Measurements from ENCODE around the gene OPALIN.

OPALIN gene

DNA sequence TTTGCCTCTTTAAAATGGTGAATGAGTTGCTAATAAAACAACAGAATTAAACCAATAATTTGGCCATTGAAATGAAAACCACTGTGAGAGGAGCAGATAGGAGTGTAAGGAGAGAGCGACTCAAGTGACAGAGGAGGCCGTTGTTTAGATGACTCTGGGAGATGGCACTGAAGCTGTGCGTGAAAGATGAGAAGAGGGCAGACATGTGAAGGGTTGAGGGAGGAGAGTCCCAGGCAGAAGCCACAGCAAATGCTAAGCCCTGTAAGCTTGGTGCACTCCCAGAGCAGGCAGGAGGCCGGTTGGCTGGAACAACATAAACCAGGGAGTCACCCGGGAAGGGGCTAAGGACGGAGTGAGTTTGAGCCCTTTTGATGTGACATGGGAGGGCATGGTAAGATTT is 814 bp upstream of the OPALIN start:
- Mint-ChIP-seq H3K9me3 (no peaks in the 10 kb centered on the region), H3K4me3 (no peak overlapping the region), H3K36me3 (no peaks in the 10 kb centered on the region), H3K27ac (no peak overlapping the region), H3K4me1 (no peaks in the 10 kb centered on the region)
- DNase-seq (ENCODE audit: low spot score in 2 of 2) (no peak), ATAC-seq (no peak)

DNA sequence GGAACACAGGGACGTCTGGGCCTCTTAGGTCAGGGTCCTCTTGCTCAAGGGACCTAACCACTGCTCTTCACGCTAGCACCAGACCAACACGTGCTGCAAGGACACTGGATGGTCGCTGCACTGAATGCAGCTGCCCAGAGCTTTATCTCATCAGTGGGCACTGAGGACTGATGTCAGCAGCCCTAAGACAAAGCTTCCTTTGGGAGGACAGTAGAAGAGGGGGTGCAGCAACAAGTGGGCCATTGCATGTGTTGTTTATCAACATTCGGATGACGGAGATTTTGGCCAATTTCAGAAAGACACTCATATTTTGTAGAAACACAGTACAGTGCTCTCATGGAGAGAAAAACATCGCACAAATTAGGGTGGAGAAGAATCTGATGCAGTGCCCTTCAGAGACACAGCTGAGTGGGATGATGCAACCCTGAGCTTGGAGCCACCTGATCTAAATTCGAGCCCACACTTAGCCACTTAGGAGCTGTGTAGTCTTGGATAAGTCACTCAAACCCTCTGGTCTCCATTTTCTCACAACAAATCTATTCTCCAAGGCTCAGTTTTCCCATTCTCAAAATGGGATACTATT is 1.7 kb downstream of the OPALIN start:
- H3K27ac Mint-ChIP-seq: no peak overlapping the region
- no peaks in the 10 kb centered on the region for H3K36me3 Mint-ChIP-seq
- no peak overlapping the region for H3K4me3 Mint-ChIP-seq
- H3K9me3 Mint-ChIP-seq: no peaks in the 10 kb centered on the region
- DNase-seq (ENCODE audit: low spot score in 2 of 2) (no peak), ATAC-seq (no peak)
- H3K4me1 Mint-ChIP-seq: no peaks in the 10 kb centered on the region

DNA sequence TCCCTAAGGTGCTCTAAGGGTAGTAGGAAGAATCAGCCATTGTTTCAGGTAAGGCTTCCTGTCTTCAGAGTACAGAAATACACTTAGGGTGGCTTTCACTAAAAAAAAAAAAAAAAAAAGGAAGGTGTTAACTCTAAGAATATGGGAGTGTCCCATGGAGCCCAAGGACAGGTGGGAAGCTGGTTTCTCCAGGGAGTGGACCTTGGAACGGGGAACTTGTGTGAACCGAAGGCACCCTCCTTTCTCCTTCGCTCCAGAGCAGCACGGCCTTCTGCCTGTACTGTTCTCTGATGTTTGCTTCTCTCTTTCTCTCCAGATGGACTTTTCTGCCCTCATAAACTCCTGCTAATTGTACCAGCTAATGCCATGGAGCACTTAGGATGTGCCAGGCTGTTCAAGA is 6.2 kb downstream of the OPALIN start:
- DNase-seq (ENCODE audit: low spot score in 2 of 2) (no peak), ATAC-seq (no peak)
- H3K4me3 Mint-ChIP-seq: no peak overlapping the region
- H3K4me1 Mint-ChIP-seq: no peaks in the 10 kb centered on the region
- no peaks in the 10 kb centered on the region for H3K9me3 Mint-ChIP-seq
- no peaks in the 10 kb centered on the region for H3K36me3 Mint-ChIP-seq
- no peak overlapping the region for H3K27ac Mint-ChIP-seq

DNA sequence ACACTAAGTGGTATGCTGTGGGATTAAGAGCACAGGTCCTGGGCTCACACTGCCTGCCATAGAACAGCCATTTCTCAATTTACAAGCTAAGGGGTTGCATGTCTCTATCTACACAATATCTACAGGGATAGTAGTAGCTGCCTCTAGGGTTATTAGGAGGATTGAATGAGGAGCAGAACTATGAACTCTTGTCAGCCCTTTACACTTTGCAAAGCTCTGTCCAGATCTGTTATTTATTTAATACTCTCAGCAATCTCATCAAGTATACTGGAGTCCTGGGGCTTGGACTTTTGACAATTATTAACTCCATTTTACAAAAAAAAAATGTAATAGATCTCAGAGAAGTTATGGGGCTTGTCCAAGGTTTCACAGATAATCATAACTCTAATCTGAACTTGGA is 6.8 kb downstream of the OPALIN start:
- Mint-ChIP-seq H3K4me3 (no peak overlapping the region), H3K36me3 (no peaks in the 10 kb centered on the region), H3K9me3 (no peaks in the 10 kb centered on the region), H3K4me1 (no peaks in the 10 kb centered on the region), H3K27ac (no peak overlapping the region)
- DNase-seq (ENCODE audit: low spot score in 2 of 2) (no peak), ATAC-seq (no peak)

DNA sequence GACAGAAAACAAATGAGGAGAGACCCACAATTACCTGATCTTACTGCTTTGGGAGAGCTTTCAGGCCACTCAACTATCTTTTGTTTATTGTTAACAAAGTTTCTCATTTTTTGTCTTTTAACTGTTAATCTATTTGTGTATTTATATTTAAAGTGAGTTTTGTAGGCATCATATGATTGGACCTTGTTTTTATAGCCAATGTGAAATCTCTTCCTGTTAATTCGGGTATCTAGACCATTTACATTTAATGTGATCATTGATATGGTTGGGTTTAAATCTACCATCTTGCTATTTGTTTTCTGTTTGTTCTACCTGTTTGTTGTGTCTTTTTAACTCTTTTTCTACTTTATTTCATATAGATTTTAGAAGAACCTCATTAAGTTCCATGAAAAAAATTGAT is 12.5 kb downstream of the OPALIN start:
- no peaks in the 10 kb centered on the region for H3K36me3 Mint-ChIP-seq

DNA sequence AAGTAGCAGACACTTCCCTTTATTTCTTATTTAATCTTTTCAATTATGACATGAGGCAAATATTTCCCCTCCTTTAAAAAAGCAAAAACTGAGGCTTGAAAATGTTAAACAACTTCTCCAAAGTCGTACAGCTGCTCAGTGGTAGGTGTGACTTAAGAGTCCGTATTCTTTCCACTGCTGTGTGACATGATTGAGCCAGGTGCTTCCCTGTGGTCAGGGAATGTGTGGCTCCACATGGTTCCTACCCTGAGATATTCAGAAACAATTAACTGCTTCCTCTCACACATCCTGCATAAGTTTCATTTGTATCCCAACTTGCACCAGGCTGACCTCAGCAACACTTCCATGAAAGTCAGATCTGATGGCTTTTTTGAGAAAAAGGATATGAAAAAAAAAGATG is 13.6 kb downstream of the OPALIN start:
- ATAC-seq: no peak
- no peak overlapping the region for H3K4me3 Mint-ChIP-seq
- peaks cover 8% of the 10 kb centered on the region for H3K9me3 Mint-ChIP-seq
- H3K4me1 Mint-ChIP-seq: peaks cover 6% of the 10 kb centered on the region
- H3K36me3 Mint-ChIP-seq: no peaks in the 10 kb centered on the region
- DNase-seq (ENCODE audit: low spot score in 2 of 2): no peak
- no peak overlapping the region for H3K27ac Mint-ChIP-seq

More for the DNA sequence above, 12.5 kb downstream of the OPALIN start:
- no peak for DNase-seq (ENCODE audit: low spot score in 2 of 2)
- H3K27ac Mint-ChIP-seq: no peak overlapping the region
- ATAC-seq: no peak
- H3K4me1 Mint-ChIP-seq: peaks cover 4% of the 10 kb centered on the region
- H3K4me3 Mint-ChIP-seq: no peak overlapping the region
- peaks cover 8% of the 10 kb centered on the region for H3K9me3 Mint-ChIP-seq

DNA sequence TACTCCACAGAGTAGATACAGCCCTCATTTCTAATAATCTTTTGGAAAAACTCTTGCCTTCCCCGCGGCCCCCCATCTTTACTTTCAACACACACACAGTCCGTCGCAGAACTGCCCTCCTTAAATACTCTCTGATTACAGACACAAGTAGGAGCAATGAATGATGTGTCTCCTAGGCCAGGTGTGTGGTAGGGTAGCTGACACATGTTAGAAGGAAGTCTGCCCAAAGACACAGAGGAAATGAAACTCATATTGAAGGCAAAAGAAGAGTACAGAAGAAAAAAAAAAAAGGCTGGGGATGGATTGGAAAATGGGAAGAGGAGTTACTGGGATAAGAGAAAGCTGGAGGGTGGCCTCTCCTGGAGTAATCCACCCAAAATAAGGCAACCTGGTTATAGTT is 14.6 kb downstream of the OPALIN start:
- no peak overlapping the region for H3K27ac Mint-ChIP-seq
- peaks cover 6% of the 10 kb centered on the region for H3K4me1 Mint-ChIP-seq
- no peak overlapping the region for H3K4me3 Mint-ChIP-seq
- no peak for ATAC-seq
- H3K36me3 Mint-ChIP-seq: no peaks in the 10 kb centered on the region
- H3K9me3 Mint-ChIP-seq: peaks cover 8% of the 10 kb centered on the region
- no peak for DNase-seq (ENCODE audit: low spot score in 2 of 2)

DNA sequence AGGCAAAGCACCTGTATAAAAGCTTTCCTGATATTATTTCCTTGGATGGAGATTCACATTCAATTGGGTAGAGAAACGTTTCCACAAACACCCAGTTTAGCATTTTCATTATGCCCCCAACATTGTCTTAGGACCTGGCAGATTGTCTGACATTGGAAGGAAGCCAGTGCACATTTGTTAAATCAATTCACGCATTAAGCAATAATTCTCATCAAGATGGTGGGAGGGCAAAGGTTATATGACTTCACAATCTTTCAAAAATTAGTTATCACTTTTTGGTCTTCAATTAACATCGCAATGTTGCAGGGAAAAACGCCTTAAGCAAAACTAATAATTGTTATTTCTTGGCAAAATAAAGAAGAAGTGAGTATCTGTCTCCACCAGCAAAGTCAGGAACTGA is 16.4 kb downstream of the OPALIN start:
- Mint-ChIP-seq H3K27ac (no peak overlapping the region), H3K36me3 (peaks cover 2% of the 10 kb centered on the region), H3K4me1 (peaks cover 6% of the 10 kb centered on the region), H3K9me3 (peaks cover 8% of the 10 kb centered on the region), H3K4me3 (no peak overlapping the region)
- ATAC-seq (no peak), DNase-seq (ENCODE audit: low spot score in 2 of 2) (no peak)

DNA sequence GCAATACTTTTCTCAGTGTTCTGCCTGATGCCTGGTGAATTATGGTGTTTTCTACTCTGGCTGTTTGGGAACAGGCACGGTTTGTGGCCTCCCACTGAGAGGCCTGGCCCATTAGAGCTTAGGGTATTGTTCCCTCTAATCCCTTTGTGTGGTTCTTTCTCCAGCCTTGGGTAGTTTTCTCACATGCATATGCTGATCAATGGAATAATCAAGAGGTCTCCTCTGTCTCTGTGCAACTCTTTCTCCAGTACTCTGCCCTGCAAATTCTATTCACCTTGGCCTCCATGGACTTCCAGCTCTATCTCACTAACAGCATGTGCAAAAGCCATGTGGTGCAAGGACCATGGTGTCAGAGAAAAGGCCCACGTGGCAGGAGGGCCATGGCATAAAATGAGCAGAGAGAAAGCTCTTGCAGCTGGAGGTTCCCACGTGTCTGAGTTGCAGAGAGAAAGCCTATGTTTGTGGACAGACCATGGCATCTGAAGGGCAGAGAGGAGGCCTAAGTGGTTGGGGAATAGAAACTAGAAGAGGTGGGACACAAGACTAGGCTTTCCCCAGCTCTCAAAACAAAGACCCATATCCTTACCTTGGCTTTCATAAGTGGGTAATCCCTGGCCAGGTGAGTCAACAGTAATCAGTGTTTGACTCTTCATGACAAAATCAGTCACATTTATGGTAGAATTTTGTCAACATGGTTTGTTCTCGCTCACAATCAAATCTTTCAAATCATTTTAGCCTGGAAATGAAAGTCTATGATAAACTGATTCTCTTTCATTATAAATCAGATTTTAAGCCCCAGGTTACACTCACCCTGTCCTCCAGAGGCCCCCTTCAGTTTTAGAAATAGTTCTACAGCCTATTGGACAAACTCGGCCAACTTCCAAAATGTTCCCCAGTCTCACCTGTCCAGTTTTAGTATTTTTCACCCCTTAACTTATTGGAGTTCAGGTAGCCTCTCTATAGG is 17.3 kb downstream of the OPALIN start:
- Mint-ChIP-seq H3K4me1 (peaks cover 6% of the 10 kb centered on the region), H3K36me3 (peaks cover 5% of the 10 kb centered on the region), H3K27ac (no peak overlapping the region), H3K4me3 (no peak overlapping the region), H3K9me3 (peaks cover 8% of the 10 kb centered on the region)
- ATAC-seq (peak; percentile 84), DNase-seq (ENCODE audit: low spot score in 2 of 2) (no peak)

DNA sequence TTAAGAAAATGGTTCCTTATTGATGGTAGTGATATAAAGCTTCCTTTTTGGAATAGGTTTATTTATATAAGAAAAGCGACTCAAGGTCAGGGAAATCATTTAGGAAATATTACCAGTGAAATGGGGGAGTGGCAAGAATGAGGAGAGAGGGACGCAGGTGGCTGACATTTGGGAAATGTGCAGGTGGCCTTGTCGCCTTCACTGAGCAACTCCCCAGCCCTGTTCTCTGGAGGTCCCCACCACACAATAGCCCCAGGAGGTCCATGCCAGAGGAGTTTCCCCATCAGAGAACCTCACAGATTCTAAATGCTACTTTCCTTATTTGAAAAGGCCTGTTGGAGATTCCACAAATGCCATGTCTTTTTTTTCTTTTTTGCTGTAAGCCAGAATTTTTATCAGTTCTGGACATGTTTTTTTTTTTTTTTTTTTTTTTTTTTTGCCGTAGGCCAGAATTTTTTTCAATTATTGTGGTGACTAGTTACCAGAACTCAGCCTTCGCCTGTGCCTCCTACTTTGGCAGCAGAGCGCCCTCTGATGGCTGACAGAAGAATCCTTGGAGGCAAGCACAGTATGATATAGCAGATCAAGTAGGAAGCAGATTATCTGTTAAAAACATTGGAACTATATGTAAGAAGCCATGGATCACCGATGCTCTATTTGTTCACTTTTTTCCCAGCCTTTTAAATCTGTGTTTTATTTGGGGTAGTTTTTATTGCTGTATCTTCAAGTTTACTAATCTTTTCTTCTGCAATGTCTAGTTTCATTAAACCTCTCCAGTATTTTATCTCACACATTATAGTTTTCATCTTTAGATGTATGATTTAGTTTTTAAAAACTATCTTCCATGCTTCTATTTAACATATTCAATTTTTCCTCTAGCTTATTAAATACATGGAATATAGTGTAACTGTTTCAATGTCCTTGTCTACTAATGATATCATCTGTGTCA is 18.6 kb downstream of the OPALIN start:
- peak; percentile 68 for ATAC-seq
- H3K4me3 Mint-ChIP-seq: no peak overlapping the region
- H3K36me3 Mint-ChIP-seq: peaks cover 5% of the 10 kb centered on the region

DNA sequence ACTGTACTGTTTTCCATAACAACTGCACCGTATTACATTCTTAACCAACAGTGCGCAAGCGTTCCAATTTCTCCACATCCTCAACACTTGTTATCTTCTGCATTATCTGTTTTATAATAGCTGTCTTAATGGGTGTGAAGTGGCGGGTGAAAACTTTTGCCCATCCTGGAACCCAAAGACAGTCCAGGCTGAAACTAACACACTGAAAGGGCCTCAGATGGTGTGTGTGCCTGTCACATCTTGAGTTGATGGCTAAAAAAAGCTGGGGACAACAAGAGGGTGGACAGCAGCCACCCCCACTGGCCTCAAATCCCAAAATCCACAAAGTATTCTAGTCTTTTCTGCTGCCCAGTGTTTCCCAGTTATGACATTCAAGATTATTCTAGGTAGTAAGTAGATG is 19.4 kb downstream of the OPALIN start:
- ATAC-seq (no peak), DNase-seq (ENCODE audit: low spot score in 2 of 2) (no peak)
- no peak overlapping the region for H3K4me3 Mint-ChIP-seq
- peaks cover 6% of the 10 kb centered on the region for H3K4me1 Mint-ChIP-seq
- peaks cover 5% of the 10 kb centered on the region for H3K36me3 Mint-ChIP-seq
- H3K27ac Mint-ChIP-seq: no peak overlapping the region
- no peaks in the 10 kb centered on the region for H3K9me3 Mint-ChIP-seq

More for the DNA sequence above, 18.6 kb downstream of the OPALIN start:
- peak; percentile 29 to 65 for DNase-seq (ENCODE audit: low spot score in 2 of 2)
- H3K9me3 Mint-ChIP-seq: no peaks in the 10 kb centered on the region
- peaks cover 6% of the 10 kb centered on the region for H3K4me1 Mint-ChIP-seq
- H3K27ac Mint-ChIP-seq: no peak overlapping the region

DNA sequence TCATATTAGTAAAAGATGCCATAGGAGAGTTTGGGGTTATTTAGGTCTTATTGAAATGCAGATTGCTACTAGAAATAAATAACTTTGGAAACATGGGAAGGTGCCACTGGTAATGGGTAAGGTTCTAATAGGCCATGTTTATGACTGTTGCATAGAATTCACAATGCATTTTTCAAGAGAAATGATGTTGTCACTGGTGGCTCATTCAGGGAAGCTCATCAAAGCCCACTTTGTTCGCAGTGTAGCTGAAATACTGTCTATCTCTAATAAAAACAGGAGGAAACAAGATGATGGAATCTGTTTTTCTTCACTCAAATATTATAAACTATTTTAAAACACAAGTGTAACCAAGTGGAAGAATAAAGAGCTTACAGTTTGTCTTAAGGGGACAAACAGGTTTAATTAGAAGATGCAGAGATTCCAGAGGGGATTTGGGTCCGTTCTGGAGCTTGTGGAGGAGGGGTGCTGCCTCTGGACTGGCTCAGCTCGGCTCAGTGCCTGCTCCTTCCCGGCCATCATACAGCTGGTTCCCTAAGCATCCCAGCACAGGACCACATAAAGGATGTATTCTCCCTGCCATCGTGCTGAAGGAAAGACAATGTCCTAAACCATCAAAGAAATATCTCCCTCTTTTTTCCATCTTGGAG is 20.4 kb downstream of the OPALIN start:
- Mint-ChIP-seq H3K27ac (no peak overlapping the region), H3K9me3 (no peaks in the 10 kb centered on the region), H3K4me3 (no peak overlapping the region), H3K4me1 (peaks cover 6% of the 10 kb centered on the region), H3K36me3 (peaks cover 5% of the 10 kb centered on the region)
- DNase-seq (ENCODE audit: low spot score in 2 of 2) (no peak), ATAC-seq (no peak)

DNA sequence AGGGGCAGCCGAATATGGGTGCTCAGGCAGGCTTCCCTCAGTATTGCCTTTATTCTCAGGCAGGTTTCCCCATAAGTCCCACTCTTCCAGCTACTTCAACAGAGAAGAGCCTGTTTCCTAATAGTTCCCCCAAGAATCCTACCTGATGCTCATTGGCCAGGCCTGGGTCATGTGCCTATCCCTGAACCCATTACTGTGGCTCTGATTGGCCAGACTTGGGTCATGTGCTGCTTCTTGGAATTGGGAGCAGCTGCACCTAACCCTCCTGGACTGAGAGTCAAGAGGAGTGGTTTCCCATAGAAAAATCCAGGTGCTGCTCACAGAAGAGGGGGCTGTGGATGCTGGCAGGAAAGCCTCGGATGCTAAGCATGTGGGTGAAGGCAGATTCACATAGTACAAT is 21.7 kb downstream of the OPALIN start:
- Mint-ChIP-seq H3K9me3 (no peaks in the 10 kb centered on the region), H3K4me3 (no peak overlapping the region), H3K27ac (no peak overlapping the region), H3K4me1 (peaks cover 6% of the 10 kb centered on the region), H3K36me3 (peaks cover 5% of the 10 kb centered on the region)
- DNase-seq (ENCODE audit: low spot score in 2 of 2): no peak
- no peak for ATAC-seq

DNA sequence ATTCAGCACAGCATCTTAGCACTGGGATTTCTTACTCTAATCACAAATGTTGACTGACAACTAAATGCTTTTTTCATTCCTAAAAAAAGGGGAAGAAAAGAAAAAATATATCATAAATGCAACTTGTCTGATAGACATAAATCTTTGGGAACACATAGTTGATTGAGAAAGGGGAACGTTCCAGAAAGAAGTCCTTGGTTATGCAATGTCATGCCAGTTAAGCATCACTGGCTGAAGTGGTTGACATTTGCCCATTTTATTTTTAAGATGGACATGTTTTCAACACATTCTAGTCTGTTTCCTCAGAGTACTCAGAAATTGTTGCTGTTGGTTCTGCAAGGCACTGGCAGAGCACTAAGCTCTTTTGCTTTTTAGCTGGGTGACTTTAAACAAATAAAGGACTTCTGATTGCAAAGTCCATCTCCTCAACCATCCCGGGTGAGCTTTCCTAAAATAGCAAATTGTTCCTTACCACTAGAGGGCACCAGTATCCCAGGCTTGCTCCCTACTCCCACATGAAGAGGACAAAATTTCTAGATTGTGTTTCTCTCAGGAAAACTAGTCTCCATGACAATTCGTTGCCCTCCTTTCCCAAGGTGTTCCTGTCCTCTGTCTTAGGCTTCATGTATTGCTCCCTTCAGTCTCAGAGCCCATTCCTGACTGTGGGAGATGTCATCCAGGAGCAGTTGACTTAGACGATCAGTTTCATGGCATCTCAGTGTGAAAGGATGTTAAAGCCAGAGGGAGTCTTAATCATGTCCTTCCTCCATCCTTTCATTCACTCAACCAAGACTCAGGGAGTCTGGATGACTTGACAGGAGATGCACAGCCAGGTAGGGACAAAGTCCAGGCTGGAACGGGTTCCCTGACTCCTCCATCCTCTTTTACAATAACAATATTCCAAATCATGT is 23.9 kb downstream of the OPALIN start:
- DNase-seq (ENCODE audit: low spot score in 2 of 2) (no peak), ATAC-seq (no peak)
- peaks cover 5% of the 10 kb centered on the region for H3K36me3 Mint-ChIP-seq

More for the DNA sequence above, 23.9 kb downstream of the OPALIN start:
- no peaks in the 10 kb centered on the region for H3K4me1 Mint-ChIP-seq
- no peak overlapping the region for H3K4me3 Mint-ChIP-seq
- H3K9me3 Mint-ChIP-seq: no peaks in the 10 kb centered on the region
- H3K27ac Mint-ChIP-seq: no peak overlapping the region

All from stimulated activated effector memory CD8-positive, alpha-beta T cell treated with anti-CD3 and anti-CD28 coated beads, Interleukin-12 subunit alpha, Interleukin-12 subunit beta, amount 100 ng/mL, for 72 hours (primary cell).